Measurements from ENCODE around the gene CACNA2D3.

DNA sequence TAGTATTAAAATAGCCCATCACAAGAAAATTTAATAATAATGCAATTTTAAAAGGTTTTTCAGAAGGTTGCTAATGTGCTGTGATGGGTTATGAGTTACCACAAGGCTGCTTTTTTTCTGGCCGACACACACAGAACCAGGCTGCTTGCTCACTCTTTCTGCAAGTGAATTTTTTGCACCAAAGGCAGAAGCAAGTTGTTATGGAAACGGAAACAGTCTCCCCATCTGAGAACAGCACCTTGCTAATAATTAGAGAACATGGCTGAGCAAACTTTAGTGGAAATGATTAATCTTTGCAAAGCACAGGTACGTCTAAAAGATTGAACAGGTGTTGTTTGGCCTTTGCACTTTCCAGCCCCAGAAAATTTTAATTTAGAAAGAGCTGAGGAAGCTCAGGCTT is 51.0 kb downstream of the CACNA2D3 start:
- no peak for TF ChIP-seq EP300 (IDR thresholded peaks at IDR 0.05)
- TF ChIP-seq, protein P1, sequence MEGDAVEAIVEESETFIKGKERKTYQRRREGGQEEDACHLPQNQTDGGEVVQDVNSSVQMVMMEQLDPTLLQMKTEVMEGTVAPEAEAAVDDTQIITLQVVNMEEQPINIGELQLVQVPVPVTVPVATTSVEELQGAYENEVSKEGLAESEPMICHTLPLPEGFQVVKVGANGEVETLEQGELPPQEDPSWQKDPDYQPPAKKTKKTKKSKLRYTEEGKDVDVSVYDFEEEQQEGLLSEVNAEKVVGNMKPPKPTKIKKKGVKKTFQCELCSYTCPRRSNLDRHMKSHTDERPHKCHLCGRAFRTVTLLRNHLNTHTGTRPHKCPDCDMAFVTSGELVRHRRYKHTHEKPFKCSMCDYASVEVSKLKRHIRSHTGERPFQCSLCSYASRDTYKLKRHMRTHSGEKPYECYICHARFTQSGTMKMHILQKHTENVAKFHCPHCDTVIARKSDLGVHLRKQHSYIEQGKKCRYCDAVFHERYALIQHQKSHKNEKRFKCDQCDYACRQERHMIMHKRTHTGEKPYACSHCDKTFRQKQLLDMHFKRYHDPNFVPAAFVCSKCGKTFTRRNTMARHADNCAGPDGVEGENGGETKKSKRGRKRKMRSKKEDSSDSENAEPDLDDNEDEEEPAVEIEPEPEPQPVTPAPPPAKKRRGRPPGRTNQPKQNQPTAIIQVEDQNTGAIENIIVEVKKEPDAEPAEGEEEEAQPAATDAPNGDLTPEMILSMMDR (IDR thresholded peaks at IDR 0.05) = no peak

Data from tibial nerve (tissue), 4 donors.